Measurements from ENCODE around the gene PPCDC.

- TF ChIP-seq CTCF (conservative IDR thresholded peaks at IDR 0.05; ENCODE audit: low read length), result no peak
- TF ChIP-seq EZH2phosphoT487 (IDR thresholded peaks at IDR 0.05; ENCODE audit: borderline replicate concordance), result no peak
Observed at GRCh38 chr15:74995779-74996765, 27.3 kb upstream of the PPCDC start.
